Hematopoietic multipotent progenitor cell treated with erythropoietin and hydrocortisone succinate and interleukin-3 and kit ligand, for 4 days (in vitro differentiated cells): ENCODE data around the gene P3H1.
"Not testable (repeated sequence)": the region's sequence is repeated elsewhere in the genome, so short reads cannot be mapped to it uniquely, and the experiment has no call there.

Source experiments
- DNase-seq: peaks from one replicate; pipeline ENCODE4 v3.0.0-alpha.2; 2015

P3H1 gene

DNA sequence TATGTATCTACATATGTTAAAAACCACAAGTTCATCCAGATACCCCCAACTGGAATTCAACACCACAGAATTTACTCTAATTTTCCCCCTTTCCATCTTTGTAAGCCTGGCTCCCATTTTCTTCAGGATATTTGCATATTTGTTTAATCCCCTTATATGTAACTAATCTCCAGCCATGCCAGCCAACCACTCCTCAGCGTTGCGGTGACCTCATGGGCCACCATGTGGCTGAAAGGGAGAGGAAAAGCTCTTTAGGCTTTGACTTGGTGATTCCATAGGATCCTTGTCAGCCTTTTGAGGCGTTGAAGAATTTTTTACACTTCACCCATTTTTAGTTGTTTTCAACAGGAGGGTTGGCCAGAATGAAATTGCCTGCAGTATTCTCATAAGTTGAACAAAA lies 36.8 kb downstream of the P3H1 start:
- DNase-seq = peak; percentile 24

DNA sequence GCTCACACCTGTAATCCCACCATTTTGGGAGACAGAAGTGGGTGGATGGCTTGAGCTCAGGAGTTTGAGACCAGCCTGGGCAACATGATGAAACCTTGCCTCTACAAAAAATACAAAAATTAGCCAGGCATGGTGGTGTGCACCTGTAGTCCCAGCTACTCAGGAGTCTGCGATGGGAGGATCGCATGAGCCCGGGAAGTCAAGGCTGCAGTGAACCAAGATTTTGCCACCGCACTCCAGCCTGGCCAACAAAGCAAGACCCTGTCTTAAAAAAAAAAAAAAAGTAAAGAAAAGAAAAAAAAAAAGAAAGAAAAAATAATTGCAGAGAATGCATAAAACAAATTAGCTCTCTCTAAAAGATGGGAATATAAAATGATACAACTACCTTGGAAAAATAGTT lies 41.0 kb downstream of the P3H1 start:
- not testable (repeated sequence) for DNase-seq

DNA sequence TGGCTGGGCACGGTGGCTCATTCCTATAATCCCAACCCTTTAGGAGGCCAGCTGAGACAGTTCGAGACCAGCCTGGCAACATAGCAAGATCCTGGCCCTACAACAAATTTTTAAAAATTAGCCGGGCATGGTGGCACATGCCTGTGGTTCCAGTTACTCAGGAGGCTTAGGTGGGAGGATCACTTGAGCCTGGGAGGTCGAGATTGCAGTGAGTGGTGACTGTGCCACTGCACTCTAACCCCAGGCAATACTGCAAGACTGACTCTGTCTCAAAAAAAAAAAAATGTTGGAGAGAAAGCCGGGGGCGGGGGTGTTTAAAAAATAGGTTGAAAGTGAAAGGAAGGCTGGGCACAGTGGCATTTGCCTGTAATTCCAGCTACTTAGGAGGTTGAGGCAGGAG lies 43.3 kb downstream of the P3H1 start:
- no peak for DNase-seq

DNA sequence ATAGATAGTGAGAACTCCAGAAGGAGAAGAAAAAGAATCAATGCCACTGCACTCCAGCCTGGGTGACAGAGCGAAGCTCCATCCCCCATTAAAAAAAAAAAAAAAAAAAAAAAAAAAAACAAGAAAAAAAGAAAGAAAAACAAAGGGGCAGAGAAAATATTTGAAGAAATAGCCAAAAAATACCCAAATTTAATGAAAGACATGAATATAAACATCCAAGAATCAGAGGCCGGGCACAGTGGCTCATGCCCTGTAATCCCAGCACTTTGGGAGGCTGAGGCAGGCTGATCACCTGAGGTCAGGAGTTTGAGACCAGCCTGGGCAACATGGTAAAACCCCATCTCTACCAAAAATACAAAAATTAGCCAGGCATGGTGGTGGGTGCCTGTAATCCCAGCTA lies 44.4 kb downstream of the P3H1 start:
- not testable (repeated sequence) for DNase-seq

DNA sequence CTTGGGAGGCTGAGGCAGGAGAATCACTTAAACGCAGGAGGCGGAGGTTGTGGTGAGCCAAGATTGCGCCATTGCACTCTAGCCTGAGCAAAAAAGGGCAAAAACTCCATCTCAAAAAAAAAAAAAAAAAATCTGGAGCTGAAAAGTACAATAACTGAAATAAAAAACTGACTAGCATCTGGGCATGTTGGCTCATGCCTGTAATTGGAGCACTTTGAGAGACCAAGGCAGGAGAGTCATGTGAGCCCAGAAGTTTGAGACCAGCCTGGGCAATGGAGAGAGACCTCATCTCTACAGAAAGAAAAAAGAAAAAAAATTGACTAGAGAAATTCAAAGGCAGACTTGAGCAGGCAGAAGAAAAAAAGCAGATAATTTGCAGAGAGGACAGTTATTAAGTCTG lies 44.9 kb downstream of the P3H1 start:
- DNase-seq = no peak

GRCh38 chr1:42720868-42721267 lies 46.0 kb downstream of the P3H1 start:
- DNase-seq = no peak

DNA sequence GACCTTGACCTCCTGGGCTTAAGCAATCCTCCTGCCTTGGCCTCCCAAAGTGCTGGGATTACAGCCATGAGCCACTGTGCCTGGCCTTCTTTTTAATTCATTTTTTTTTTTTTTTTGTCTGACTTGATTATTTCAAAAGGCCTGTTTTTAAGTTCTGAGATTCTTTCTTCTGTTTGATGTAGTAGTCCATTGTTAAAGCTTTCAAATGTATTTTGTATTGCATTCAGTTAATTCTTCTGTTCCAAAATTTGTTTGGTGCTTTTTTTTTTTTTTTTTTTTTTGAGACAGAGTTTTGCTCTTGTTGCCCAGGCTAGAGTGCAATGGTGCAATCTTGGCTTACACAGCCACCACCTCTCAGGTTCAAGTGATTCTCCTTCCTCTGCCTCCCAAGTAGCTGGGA lies 52.4 kb downstream of the P3H1 start:
- not testable (repeated sequence) for DNase-seq

GRCh38 chr1:42713293-42713692 lies 53.5 kb downstream of the P3H1 start:
- DNase-seq = no peak

DNA sequence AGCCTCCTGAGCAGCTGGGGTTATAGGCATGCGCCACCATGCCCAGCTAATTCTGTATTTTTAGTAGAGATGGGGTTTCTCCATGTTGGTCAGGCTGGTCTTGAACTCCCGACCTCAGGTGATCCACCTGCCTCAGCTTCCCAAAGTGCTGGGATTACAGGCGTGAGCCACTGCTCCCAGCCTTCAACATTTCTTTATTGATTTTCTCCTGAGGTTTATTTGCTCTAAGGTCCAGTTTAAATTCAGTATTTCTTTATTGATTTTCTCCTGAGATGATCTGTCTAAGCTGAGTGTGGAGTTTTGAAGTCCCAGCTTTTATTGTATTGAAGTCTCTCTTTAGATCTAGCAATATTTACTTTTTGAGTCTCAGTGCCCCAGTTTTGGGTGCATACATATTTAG lies 54.0 kb downstream of the P3H1 start:
- DNase-seq = not testable (repeated sequence)

DNA sequence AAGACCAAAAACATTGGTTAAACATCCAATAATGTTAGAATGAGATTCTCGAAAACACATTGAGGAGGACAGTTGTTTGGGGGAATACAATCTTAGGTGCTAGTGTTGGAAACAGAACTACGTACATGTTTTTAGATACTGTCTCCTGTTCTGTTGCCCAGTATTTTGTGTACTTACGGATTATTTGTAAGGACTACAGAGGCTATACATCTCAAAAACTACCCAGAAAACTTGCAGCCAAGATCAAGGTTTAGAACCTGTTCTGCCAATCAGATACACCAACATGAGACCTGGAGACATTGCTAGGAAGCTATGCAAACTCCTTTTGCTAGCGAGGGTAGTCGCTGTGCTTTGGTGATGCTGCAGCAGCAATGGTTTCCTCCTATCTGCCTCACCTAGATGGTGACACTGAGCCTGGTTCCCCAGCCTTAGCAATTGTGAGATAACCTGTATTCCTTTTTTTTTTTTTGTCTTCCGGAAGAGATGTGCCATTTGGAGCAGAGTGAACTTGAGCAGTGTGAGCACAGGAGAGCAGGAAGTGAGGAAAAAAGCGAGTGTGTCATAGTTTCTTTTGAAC lies 62.9 kb downstream of the P3H1 start:
- no peak for DNase-seq

DNA sequence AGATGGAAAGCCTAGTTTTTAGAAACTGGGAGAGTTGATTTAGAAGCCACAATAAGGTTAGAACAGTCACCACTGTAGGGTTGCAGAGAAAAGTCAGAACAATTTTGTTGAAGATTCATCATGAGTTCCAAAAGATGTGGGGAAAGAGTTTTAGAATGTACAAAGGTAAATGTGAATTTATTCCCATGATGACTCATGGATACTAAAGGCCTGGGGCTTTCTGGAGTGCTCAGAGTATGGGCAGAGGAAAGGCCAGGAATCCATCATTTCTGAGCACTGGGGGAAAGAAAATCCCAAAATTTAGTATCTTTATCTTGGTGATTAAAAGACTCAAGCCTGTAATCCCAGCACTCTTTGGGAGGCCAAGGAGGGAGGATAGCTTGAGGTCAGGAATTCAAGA lies 66.8 kb downstream of the P3H1 start:
- no peak for DNase-seq

DNA sequence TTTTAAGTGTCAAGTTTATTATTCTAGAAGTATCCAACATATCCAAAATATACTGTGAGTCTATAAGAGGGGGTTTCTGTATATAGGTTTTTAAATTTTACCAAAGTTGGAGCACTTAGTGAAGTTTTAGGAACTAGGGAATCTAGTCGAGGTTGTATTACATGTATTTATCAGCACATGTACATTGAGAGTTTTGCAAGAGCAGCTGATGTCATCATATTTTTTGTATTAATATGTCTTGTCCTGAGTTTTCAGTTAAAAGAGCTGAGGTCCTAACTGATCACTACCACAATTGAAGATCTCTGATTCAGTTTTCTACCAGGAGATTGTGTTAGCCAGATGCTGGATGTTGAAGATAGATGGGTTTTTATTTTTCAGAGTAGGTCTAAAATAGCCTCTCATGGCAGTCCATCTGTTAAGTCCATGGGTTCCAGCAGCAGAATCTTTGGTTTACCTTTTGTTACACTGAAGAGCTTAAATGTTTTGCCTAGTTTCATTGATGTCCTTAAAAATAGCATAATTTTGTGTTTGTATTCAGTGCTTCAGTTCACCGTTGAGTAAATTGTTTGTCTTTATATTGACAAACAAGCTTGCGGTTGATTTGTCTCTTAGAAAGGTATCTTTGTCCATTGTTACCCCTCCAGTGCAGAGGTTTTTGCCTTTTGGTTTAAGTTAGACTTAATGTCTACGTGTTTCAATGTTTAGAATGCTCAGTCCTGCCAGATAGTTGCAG lies 68.6 kb downstream of the P3H1 start:
- no peak for DNase-seq
